Measurements from ENCODE around the gene KCNQ1. TPM values are rescaled to one million over a fixed set of nuclear protein-coding genes. Genes with fewer than 3 reads are reported as not detected.

KCNQ1 gene
- total and polyA plus RNA-seq, 2 of the 13 experiments (the other 11 are each of a cell fraction or from before 2014, with no cell fraction given): 0.02 to 0.08 TPM

DNA sequence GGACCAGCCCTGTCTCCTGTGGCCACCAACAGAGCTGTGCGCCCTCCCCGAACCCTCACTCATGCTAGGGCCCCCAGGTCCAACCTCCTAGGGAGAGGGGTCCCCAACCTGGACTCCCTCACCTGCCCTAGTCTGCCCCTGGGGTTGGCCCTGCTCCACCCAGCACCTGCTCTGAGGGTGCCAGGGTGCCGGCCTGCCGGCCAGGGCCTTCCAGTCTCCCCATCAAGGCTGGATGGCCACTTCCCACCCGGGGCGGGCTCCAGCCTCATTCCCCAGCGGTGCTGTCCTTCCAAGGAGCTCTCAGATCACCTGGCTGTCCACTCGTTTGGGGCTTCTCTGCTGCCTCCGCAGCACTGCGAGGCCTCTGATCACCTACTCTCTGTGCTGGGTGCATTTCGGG lies 401.7 kb downstream of the KCNQ1 start (continued):
- TF ChIP-seq, protein P1, sequence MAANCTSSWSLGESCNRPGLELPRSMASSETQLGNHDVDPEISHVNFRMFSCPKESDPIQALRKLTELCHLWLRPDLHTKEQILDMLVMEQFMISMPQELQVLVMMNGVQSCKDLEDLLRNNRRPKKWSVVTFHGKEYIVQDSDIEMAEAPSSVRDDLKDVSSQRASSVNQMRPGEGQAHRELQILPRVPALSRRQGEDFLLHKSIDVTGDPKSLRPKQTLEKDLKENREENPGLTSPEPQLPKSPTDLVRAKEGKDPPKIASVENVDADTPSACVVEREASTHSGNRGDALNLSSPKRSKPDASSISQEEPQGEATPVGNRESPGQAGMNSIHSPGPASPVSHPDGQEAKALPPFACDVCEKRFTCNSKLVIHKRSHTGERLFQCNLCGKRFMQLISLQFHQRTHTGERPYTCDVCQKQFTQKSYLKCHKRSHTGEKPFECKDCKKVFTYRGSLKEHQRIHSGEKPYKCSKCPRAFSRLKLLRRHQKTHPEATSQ (CRISPR knock-in tag; IDR thresholded peaks at IDR 0.05; ENCODE audit: borderline replicate concordance): no peak
- TF ChIP-seq CBFB (CRISPR knock-in tag; IDR thresholded peaks at IDR 0.05): no peak
- no peak for TF ChIP-seq MLLT10 (CRISPR knock-in tag; IDR thresholded peaks at IDR 0.05)
- TF ChIP-seq TERF1 (CRISPR knock-in tag; IDR thresholded peaks at IDR 0.05): no peak
- TF ChIP-seq SPEN (CRISPR knock-in tag; IDR thresholded peaks at IDR 0.05; ENCODE audit: low read depth): no peak
- no peak for TF ChIP-seq TCF12 (IDR thresholded peaks at IDR 0.05)
- TF ChIP-seq TCF12 (CRISPR knock-in tag; IDR thresholded peaks at IDR 0.05): no peak
- no peak for TF ChIP-seq ZNF614 (CRISPR knock-in tag; IDR thresholded peaks at IDR 0.05; ENCODE audit: borderline replicate concordance)
- TF ChIP-seq SOX13 (IDR thresholded peaks at IDR 0.05): no peak
- no peak for TF ChIP-seq SOX13 (CRISPR knock-in tag; conservative IDR thresholded peaks at IDR 0.05 in 1 of 2, IDR thresholded peaks at IDR 0.05 in 1 of 2)

DNA sequence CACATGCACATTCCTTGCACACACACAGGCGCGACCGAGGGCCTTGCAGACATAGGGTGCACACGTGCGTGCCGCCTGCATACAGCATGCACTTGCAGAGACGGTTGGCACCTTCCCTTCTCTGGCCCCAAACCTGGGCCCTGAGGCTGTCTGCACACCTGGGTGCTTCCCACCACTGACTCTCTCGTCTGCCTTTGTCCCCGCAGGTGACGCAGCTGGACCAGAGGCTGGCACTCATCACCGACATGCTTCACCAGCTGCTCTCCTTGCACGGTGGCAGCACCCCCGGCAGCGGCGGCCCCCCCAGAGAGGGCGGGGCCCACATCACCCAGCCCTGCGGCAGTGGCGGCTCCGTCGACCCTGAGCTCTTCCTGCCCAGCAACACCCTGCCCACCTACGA lies 402.8 kb downstream of the KCNQ1 start:
- Histone ChIP-seq H4K20me1 (ENCODE audit: insufficient read depth, low read length) (peaks cover 3% of the 10 kb centered on the region; the same call in 1 of the 2 replicates), H3K9me3 (ENCODE audit: low read length) (no peaks in the 10 kb centered on the region), H2AFZ (ENCODE audit: low read length) (no peak overlapping the region), H3K36me3 (replicated peaks in 1 of 2; ENCODE audit: control insufficient read depth in 1 of 2, insufficient read depth in 2 of 2, low read length in 2 of 2) (no peaks in the 10 kb centered on the region), H3K4me1 (ENCODE audit: insufficient read depth, low read length) (no peaks in the 10 kb centered on the region), H3K27me3 (ENCODE audit: control insufficient read depth in 1 of 2, insufficient read depth in 2 of 2, low read length in 2 of 2) (peaks cover 15 to 86% of the 10 kb centered on the region in 2 experiments), H3K79me2 (ENCODE audit: insufficient read depth, low read length) (no peaks in the 10 kb centered on the region), H3K4me2 (ENCODE audit: low read depth, low read length) (no peak overlapping the region), H3K4me3 (replicated peaks in 1 of 3; ENCODE audit: insufficient read depth in 1 of 3, low read depth in 2 of 3, low read length in 3 of 3) (no peak overlapping the region), H3K9ac (ENCODE audit: insufficient read depth, low read depth, low read length) (no peak overlapping the region), H3K27ac (ENCODE audit: extremely low read length, insufficient read depth, low read length) (no peak overlapping the region)
- POLR2A ChIA-PET: no interaction called here
- in situ Hi-C loops (cut with HindIII; ENCODE audit: extremely low pct_ligation_motif_present, low pct_unique_long_range_greater_than_20kb): no loop called here
- 39% methylated on average over 16 of the region's 21 CpGs for WGBS (ENCODE audit: low lambda C conversion rate)
- FAIRE-seq (no peak), DNase-seq (ENCODE audit: low spot score) (no peak), ATAC-seq (no peak)
- BruUV-seq (replicated peaks): no TSS peak
- intact Hi-C loops (cut with micrococcal nuclease; ENCODE audit: unreplicated experiment): no loop called here
- CTCF ChIA-PET (ENCODE audit: low intra/inter-chr PET ratio, low total read pairs): no interaction called here
- TF ChIP-seq KLF9 (CRISPR knock-in tag; IDR thresholded peaks at IDR 0.05; ENCODE audit: low read depth) (no peak), ZBTB44 (CRISPR knock-in tag; IDR thresholded peaks at IDR 0.05) (no peak), ZNF605 (CRISPR knock-in tag; IDR thresholded peaks at IDR 0.05) (no peak), ZNF552 (CRISPR knock-in tag; IDR thresholded peaks at IDR 0.05; ENCODE audit: borderline replicate concordance) (no peak), JARID2 (CRISPR knock-in tag; IDR thresholded peaks at IDR 0.05; ENCODE audit: insufficient replicate concordance) (no peak), ZBTB39 (CRISPR knock-in tag; IDR thresholded peaks at IDR 0.05) (no peak)
- TF ChIP-seq, protein P2, sequence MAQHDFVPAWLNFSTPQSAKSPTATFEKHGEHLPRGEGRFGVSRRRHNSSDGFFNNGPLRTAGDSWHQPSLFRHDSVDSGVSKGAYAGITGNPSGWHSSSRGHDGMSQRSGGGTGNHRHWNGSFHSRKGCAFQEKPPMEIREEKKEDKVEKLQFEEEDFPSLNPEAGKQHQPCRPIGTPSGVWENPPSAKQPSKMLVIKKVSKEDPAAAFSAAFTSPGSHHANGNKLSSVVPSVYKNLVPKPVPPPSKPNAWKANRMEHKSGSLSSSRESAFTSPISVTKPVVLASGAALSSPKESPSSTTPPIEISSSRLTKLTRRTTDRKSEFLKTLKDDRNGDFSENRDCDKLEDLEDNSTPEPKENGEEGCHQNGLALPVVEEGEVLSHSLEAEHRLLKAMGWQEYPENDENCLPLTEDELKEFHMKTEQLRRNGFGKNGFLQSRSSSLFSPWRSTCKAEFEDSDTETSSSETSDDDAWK (CRISPR knock-in tag; IDR thresholded peaks at IDR 0.05): no peak

All from HepG2 (cell line).